GM18870 (cell line): ENCODE data around the gene ZNF134.

Experiments used
- ATAC-seq: cut with Tn5 transposase; IDR thresholded peaks from one replicate; pipeline ENCODE4 v1.9.1; 2021; ENCODE audit warnings: moderate library complexity; ENCODE audit not compliant: unreplicated experiment

The ZNF134 gene

GRCh38 chr19:57613941-57614743 lies at the start of gene ZNF134:
ZNF134 (plus strand) TSS chr19:57614242; CDS start chr19:57619469, 5,227 bp downstream.
- peak; percentile 83 for ATAC-seq

- ATAC-seq: no peak
These were observed 47.4 kb upstream of the ZNF134 start for GRCh38 chr19:57566396-57567265.

GRCh38 chr19:57570707-57571106 lies 43.3 kb upstream of the ZNF134 start:
- no peak for ATAC-seq

- no peak for ATAC-seq
These were observed 41.6 kb upstream of the ZNF134 start for GRCh38 chr19:57572415-57572947.

- no peak for ATAC-seq
These were observed 37.4 kb upstream of the ZNF134 start for GRCh38 chr19:57576661-57577060.

- ATAC-seq: peak; percentile 96
These were observed 35.4 kb upstream of the ZNF134 start, which contains the start of gene ZNF416 for GRCh38 chr19:57578487-57579205. ZNF416 (minus strand) TSS chr19:57578911; CDS start chr19:57578704, 207 bp downstream.

GRCh38 chr19:57583104-57583520 lies 30.9 kb upstream of the ZNF134 start:
- ATAC-seq: no peak

- ATAC-seq: no peak
These were observed 30.3 kb upstream of the ZNF134 start, which contains the start of gene ZIK1 for GRCh38 chr19:57583521-57584416. ZIK1 (plus strand) TSS chr19:57584145; CDS start chr19:57584357, 212 bp downstream.

GRCh38 chr19:57587529-57587928 lies 26.5 kb upstream of the ZNF134 start:
- no peak for ATAC-seq

GRCh38 chr19:57599377-57599760 lies 14.7 kb upstream of the ZNF134 start:
- ATAC-seq: peak; percentile 22

GRCh38 chr19:57599761-57600383 lies 14.2 kb upstream of the ZNF134 start, which contains the start of gene ZNF530:
ZNF530 (plus strand) TSS chr19:57599885; CDS start chr19:57604346, 4,461 bp downstream.
- peak; percentile 82 for ATAC-seq

- no peak for ATAC-seq
These were observed 7.1 kb upstream of the ZNF134 start for GRCh38 chr19:57606931-57607330.

GRCh38 chr19:57611113-57611512 lies 2.9 kb upstream of the ZNF134 start:
- no peak for ATAC-seq

- no peak for ATAC-seq
These were observed 1.3 kb downstream of the ZNF134 start for GRCh38 chr19:57615346-57615745.

GRCh38 chr19:57620673-57621348 lies 6.8 kb downstream of the ZNF134 start:
- no peak for ATAC-seq

GRCh38 chr19:57623091-57623490 lies 9.0 kb downstream of the ZNF134 start:
- no peak for ATAC-seq

- ATAC-seq: peak; percentile 93
These were observed 19.2 kb downstream of the ZNF134 start, which contains the start of gene ZNF211 for GRCh38 chr19:57632987-57633831. ZNF211 (plus strand) TSS chr19:57633168; CDS start chr19:57633347, 179 bp downstream.

- ATAC-seq: no peak
These were observed 19.7 kb downstream of the ZNF134 start for GRCh38 chr19:57633832-57634131.
